ENCODE results near the gene ESAM. TPM values are rescaled to one million over a fixed set of nuclear protein-coding genes. Genes with fewer than 3 reads are reported as not detected.

Gene ESAM
- total RNA-seq, 1 experiment from 2014 or later, result 0.92 TPM

DNA sequence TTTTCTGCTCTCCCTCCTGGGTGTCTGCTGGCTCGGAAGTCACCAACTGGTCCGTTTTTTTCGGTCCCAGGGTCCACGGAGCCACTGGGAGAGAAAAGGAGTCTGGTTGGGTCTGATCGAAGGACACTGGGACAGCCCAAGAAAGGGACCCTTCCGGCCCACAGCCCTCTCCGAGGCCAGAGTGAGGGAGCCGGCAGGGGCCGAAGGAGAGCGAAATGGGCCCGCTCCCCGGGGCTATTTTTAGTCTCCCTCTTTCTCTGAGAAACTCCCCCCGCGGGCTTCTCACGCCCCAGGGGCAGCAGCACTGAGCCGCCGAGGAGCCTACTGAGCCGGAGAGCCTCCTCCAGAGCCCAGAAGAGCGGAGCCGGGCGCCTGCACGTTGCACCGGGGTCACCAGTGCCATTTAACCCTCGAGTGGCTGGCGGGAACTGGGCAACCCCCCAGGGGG is 1.9 kb downstream of the ESAM start:
- no peak overlapping the region for H4K5ac ChIP-seq (ENCODE audit: insufficient read length, low read depth, low read length)
- peaks cover 60% of the 10 kb centered on the region for H3K27me3 ChIP-seq (ENCODE audit: insufficient read depth, low read length)
- H2BK20ac ChIP-seq (ENCODE audit: low read depth, low read length, poor library complexity, severe bottlenecking), result no peak overlapping the region
- H3K4me3 Mint-ChIP-seq, result peak overlapping the region; percentile 27 to 76
- H3K27me3 Mint-ChIP-seq (ENCODE audit: low read depth), result peaks cover 72% of the 10 kb centered on the region
- no peak overlapping the region for H2BK15ac ChIP-seq (ENCODE audit: low read depth, low read length)
- no peak overlapping the region for H2AFZ ChIP-seq (ENCODE audit: low read length)
- no peak overlapping the region for H3K27ac Mint-ChIP-seq
- H3K27ac ChIP-seq (ENCODE audit: insufficient read length, low read depth, low read length), result no peak overlapping the region
- TF ChIP-seq, protein P1, sequence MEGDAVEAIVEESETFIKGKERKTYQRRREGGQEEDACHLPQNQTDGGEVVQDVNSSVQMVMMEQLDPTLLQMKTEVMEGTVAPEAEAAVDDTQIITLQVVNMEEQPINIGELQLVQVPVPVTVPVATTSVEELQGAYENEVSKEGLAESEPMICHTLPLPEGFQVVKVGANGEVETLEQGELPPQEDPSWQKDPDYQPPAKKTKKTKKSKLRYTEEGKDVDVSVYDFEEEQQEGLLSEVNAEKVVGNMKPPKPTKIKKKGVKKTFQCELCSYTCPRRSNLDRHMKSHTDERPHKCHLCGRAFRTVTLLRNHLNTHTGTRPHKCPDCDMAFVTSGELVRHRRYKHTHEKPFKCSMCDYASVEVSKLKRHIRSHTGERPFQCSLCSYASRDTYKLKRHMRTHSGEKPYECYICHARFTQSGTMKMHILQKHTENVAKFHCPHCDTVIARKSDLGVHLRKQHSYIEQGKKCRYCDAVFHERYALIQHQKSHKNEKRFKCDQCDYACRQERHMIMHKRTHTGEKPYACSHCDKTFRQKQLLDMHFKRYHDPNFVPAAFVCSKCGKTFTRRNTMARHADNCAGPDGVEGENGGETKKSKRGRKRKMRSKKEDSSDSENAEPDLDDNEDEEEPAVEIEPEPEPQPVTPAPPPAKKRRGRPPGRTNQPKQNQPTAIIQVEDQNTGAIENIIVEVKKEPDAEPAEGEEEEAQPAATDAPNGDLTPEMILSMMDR (conservative IDR thresholded peaks at IDR 0.05), result no peak
- H3K4ac ChIP-seq (ENCODE audit: low read depth, low read length), result no peak overlapping the region
- H2BK12ac ChIP-seq (ENCODE audit: insufficient read length, low read depth, low read length), result no peak overlapping the region
- H3K4me1 Mint-ChIP-seq, result peaks cover 41 to 59% of the 10 kb centered on the region in 2 experiments
- no peak overlapping the region for H4K91ac ChIP-seq (ENCODE audit: insufficient read length, low read depth, low read length)
- H3K9me3 ChIP-seq (ENCODE audit: control insufficient read depth, low read depth, low read length), result no peaks in the 10 kb centered on the region
- no peaks in the 10 kb centered on the region for H3K4me1 ChIP-seq (ENCODE audit: insufficient read depth, low read length)
- no peak overlapping the region for H2BK5ac ChIP-seq (ENCODE audit: insufficient read length, low read length)
- no peak overlapping the region for H2BK120ac ChIP-seq (ENCODE audit: low read depth, low read length, poor library complexity, severe bottlenecking)
- no peak overlapping the region for H3K18ac ChIP-seq (ENCODE audit: insufficient read length, low read depth, low read length)
- H3K23me2 ChIP-seq (ENCODE audit: insufficient read length, low read depth, low read length, poor library complexity, severe bottlenecking), result peaks cover 24% of the 10 kb centered on the region
- no CpG with 5 or more reads among the region's 25 CpGs for WGBS (ENCODE audit: extremely low coverage, insufficient read length, low lambda C conversion rate)
- H3K4me2 ChIP-seq (ENCODE audit: insufficient read depth, insufficient read length, low read length), result peak overlapping the region; percentile 49
- no peak overlapping the region for H3K56ac ChIP-seq (ENCODE audit: insufficient read length, low read depth, low read length)
- H3T11ph ChIP-seq (ENCODE audit: low read length), result no peak overlapping the region
- no peaks in the 10 kb centered on the region for H3K36me3 Mint-ChIP-seq (ENCODE audit: insufficient read depth in 1 of 3, low read depth in 3 of 3)
- no peak overlapping the region for H4K8ac ChIP-seq (replicated peaks; ENCODE audit: insufficient read length, low read depth, low read length)
- H3K14ac ChIP-seq (ENCODE audit: insufficient read depth, low read length), result no peak overlapping the region
- H4K20me1 ChIP-seq (ENCODE audit: control insufficient read depth, insufficient read depth, insufficient read length), result no peaks in the 10 kb centered on the region
- no peaks in the 10 kb centered on the region for H3K79me1 ChIP-seq (ENCODE audit: insufficient read depth, low read depth, low read length, poor library complexity, severe bottlenecking)
- H3K79me2 ChIP-seq (ENCODE audit: insufficient read depth, low read length), result no peaks in the 10 kb centered on the region
- H3K23ac ChIP-seq (ENCODE audit: insufficient read length, low read depth, low read length), result no peak overlapping the region
- H3K9me3 Mint-ChIP-seq, result peaks cover 0 to 9% of the 10 kb centered on the region in 2 experiments; a peak in 2 of 5 replicates
- DNase-seq, result peak; percentile 36
- no peak overlapping the region for H3K9ac ChIP-seq (ENCODE audit: extremely low read depth, insufficient read length, low read length)
- no peak overlapping the region for H2AK5ac ChIP-seq (ENCODE audit: insufficient read length, low read length)

All from H9 (cell line).